Skeletal muscle satellite cell (primary cell): ENCODE measurements around the gene AREL1.

Experiments used
- H3K27me3 ChIP-seq: 2 replicates; pipeline ENCODE4 v1.7.0; 2013; ENCODE audit warnings: low read length; ENCODE audit not compliant: control insufficient read depth, insufficient read depth
- H3K36me3 ChIP-seq: 2 replicates; pipeline ENCODE4 v1.7.0; 2013; ENCODE audit warnings: mild to moderate bottlenecking, control low read depth, low read length; ENCODE audit not compliant: insufficient read depth
- H3K4me1 ChIP-seq: 2 replicates; pipeline ENCODE4 v1.7.0; 2013; ENCODE audit warnings: low read length; ENCODE audit not compliant: control insufficient read depth, insufficient read depth
- H3K4me2 ChIP-seq: 2 replicates; pipeline ENCODE4 v1.7.0; 2013; ENCODE audit warnings: mild to moderate bottlenecking, low read length
- H3K4me3 ChIP-seq: 2 replicates; pipeline ENCODE4 v1.7.0; 2013; ENCODE audit warnings: low read length
- H3K9ac ChIP-seq: 2 replicates; pipeline ENCODE4 v1.7.0; 2013; ENCODE audit warnings: mild to moderate bottlenecking, low read depth, low read length, moderate library complexity
- H3K9me3 ChIP-seq: replicated peaks from 2 replicates; pipeline ENCODE4 v1.7.0; 2013; ENCODE audit warnings: mild to moderate bottlenecking, control low read depth, low read length

AREL1 gene

GRCh38 chr14:74645756-74646470 is 67.0 kb downstream of the AREL1 start:
- no peaks in the 10 kb centered on the region for H3K9me3 ChIP-seq
- peaks cover 19% of the 10 kb centered on the region for H3K4me1 ChIP-seq
- no peaks in the 10 kb centered on the region for H3K36me3 ChIP-seq
- no peak overlapping the region for H3K4me2 ChIP-seq
- H3K4me3 ChIP-seq: no peak overlapping the region
- no peaks in the 10 kb centered on the region for H3K27me3 ChIP-seq
- H3K9ac ChIP-seq: no peak overlapping the region

GRCh38 chr14:74645244-74645643 is 67.6 kb downstream of the AREL1 start:
- Histone ChIP-seq H3K9ac (no peak overlapping the region), H3K4me1 (peaks cover 19% of the 10 kb centered on the region), H3K9me3 (no peaks in the 10 kb centered on the region), H3K36me3 (no peaks in the 10 kb centered on the region), H3K4me3 (no peak overlapping the region), H3K4me2 (no peak overlapping the region), H3K27me3 (no peaks in the 10 kb centered on the region)

GRCh38 chr14:74641601-74642391 is 71.1 kb downstream of the AREL1 start:
- no peaks in the 10 kb centered on the region for H3K9me3 ChIP-seq
- H3K9ac ChIP-seq: no peak overlapping the region
- no peak overlapping the region for H3K4me2 ChIP-seq
- H3K4me3 ChIP-seq: no peak overlapping the region
- H3K27me3 ChIP-seq: no peaks in the 10 kb centered on the region
- no peaks in the 10 kb centered on the region for H3K36me3 ChIP-seq
- H3K4me1 ChIP-seq: peaks cover 3% of the 10 kb centered on the region

GRCh38 chr14:74638966-74639365 is 73.9 kb downstream of the AREL1 start:
- no peak overlapping the region for H3K9ac ChIP-seq
- H3K9me3 ChIP-seq: no peaks in the 10 kb centered on the region
- peaks cover 10% of the 10 kb centered on the region for H3K4me1 ChIP-seq
- H3K27me3 ChIP-seq: no peaks in the 10 kb centered on the region
- H3K4me3 ChIP-seq: no peak overlapping the region
- H3K36me3 ChIP-seq: no peaks in the 10 kb centered on the region
- H3K4me2 ChIP-seq: no peak overlapping the region

GRCh38 chr14:74638066-74638465 is 74.8 kb downstream of the AREL1 start:
- Histone ChIP-seq H3K9me3 (no peaks in the 10 kb centered on the region), H3K4me2 (no peak overlapping the region), H3K9ac (no peak overlapping the region), H3K4me3 (no peak overlapping the region), H3K36me3 (no peaks in the 10 kb centered on the region), H3K4me1 (peaks cover 10% of the 10 kb centered on the region), H3K27me3 (no peaks in the 10 kb centered on the region)

- no peaks in the 10 kb centered on the region for H3K9me3 ChIP-seq
- H3K4me3 ChIP-seq: no peak overlapping the region
- peaks cover 13% of the 10 kb centered on the region for H3K4me1 ChIP-seq
- H3K9ac ChIP-seq: no peak overlapping the region
- H3K4me2 ChIP-seq: no peak overlapping the region
- no peaks in the 10 kb centered on the region for H3K27me3 ChIP-seq
- no peaks in the 10 kb centered on the region for H3K36me3 ChIP-seq
These were observed 75.7 kb downstream of the AREL1 start for GRCh38 chr14:74637178-74637550.

- H3K4me2 ChIP-seq: no peak overlapping the region
- peaks cover 18% of the 10 kb centered on the region for H3K4me1 ChIP-seq
- H3K4me3 ChIP-seq: no peak overlapping the region
- no peaks in the 10 kb centered on the region for H3K36me3 ChIP-seq
- no peaks in the 10 kb centered on the region for H3K27me3 ChIP-seq
- H3K9me3 ChIP-seq: no peaks in the 10 kb centered on the region
- no peak overlapping the region for H3K9ac ChIP-seq
These were observed 76.3 kb downstream of the AREL1 start for GRCh38 chr14:74636424-74637177.

GRCh38 chr14:74635847-74636246 is 77.0 kb downstream of the AREL1 start:
- Histone ChIP-seq H3K4me3 (no peak overlapping the region), H3K27me3 (no peaks in the 10 kb centered on the region), H3K9ac (no peak overlapping the region), H3K9me3 (no peaks in the 10 kb centered on the region), H3K4me1 (peaks cover 26% of the 10 kb centered on the region), H3K36me3 (no peaks in the 10 kb centered on the region), H3K4me2 (no peak overlapping the region)

- no peaks in the 10 kb centered on the region for H3K27me3 ChIP-seq
- no peaks in the 10 kb centered on the region for H3K36me3 ChIP-seq
- peaks cover 28% of the 10 kb centered on the region for H3K4me1 ChIP-seq
- H3K4me2 ChIP-seq: no peak overlapping the region
- no peaks in the 10 kb centered on the region for H3K9me3 ChIP-seq
- no peak overlapping the region for H3K4me3 ChIP-seq
- no peak overlapping the region for H3K9ac ChIP-seq
These were observed 77.9 kb downstream of the AREL1 start for GRCh38 chr14:74634964-74635363.

GRCh38 chr14:74634481-74634880 is 78.4 kb downstream of the AREL1 start:
- Histone ChIP-seq H3K9me3 (no peaks in the 10 kb centered on the region), H3K9ac (no peak overlapping the region)

GRCh38 chr14:74630881-74631690 is 81.8 kb downstream of the AREL1 start:
- Histone ChIP-seq H3K9me3 (no peaks in the 10 kb centered on the region), H3K4me3 (no peak overlapping the region), H3K4me1 (peaks cover 28% of the 10 kb centered on the region), H3K4me2 (no peak overlapping the region), H3K27me3 (no peaks in the 10 kb centered on the region), H3K9ac (peak overlapping the region; percentile 21), H3K36me3 (no peaks in the 10 kb centered on the region)

More at GRCh38 chr14:74634481-74634880, 78.4 kb downstream of the AREL1 start:
- Histone ChIP-seq H3K27me3 (no peaks in the 10 kb centered on the region), H3K4me3 (no peak overlapping the region), H3K4me2 (no peak overlapping the region), H3K4me1 (peaks cover 28% of the 10 kb centered on the region), H3K36me3 (no peaks in the 10 kb centered on the region)
